GM12878 (cell line): ENCODE measurements around the gene SYNM. TPM values are rescaled to one million over a fixed set of nuclear protein-coding genes. Genes with fewer than 3 reads are reported as not detected.

Experiments
- ATAC-seq: fragments of 200-7000 bp; cut with Tn5 transposase; 3 replicates; pipeline ENCODE4 v1.9.1; 2020; ENCODE audit warnings: mild to moderate bottlenecking, moderate library complexity
- BruUV-seq: library from RNA; stranded (reverse); fragments of 400-500 nt; replicated peaks from 2 replicates; lab custom pipeline; 2021; lab: Mats Ljungman, UMichigan
- CTCF ChIA-PET: fragments of 300-600 bp; sonication (Branson Sonifier 250); formaldehyde crosslinking; extraction: SDS; loops from one replicate; lab custom pipeline; 2021; ENCODE audit warnings: inconsistent platforms; lab: Yijun Ruan, JAX
- POLR2A ChIA-PET: fragments of 350-600 bp; formaldehyde crosslinking; extraction: SDS; loops from one replicate; lab custom pipeline; 2021; ENCODE audit warnings: inconsistent platforms; lab: Charles Lee
- RAD21 ChIA-PET: fragments of 300-600 bp; sonication (Branson Sonifier 250); formaldehyde crosslinking; loops from one replicate; lab custom pipeline; 2023; ENCODE audit warnings: antibody characterized with exemption; ENCODE audit not compliant: unreplicated experiment; lab: Charles Lee
- SMC1A ChIA-PET: fragments of 300-600 bp; sonication (Branson Sonifier 250); formaldehyde crosslinking; loops from one replicate; lab custom pipeline; 2023; ENCODE audit not compliant: unreplicated experiment, uncharacterized antibody; lab: Charles Lee
- DNase-seq: peaks from one replicate; pipeline ENCODE4 v3.0.0-alpha.2; 2011; ENCODE audit warnings: low read depth, low spot score
- FAIRE-seq: peaks from 3 replicates; lab custom pipeline; 2011; peaks lifted over from hg19 to GRCh38; lab: Jason Lieb, UNC
- H2AFZ ChIP-seq: 2 replicates; pipeline ENCODE4 v1.6.0; 2011; ENCODE audit warnings: low read depth, low read length, control low read depth; ENCODE audit not compliant: control insufficient read depth
- H3K27ac ChIP-seq: 2 replicates; pipeline ENCODE4 v1.5.1; 2011; ENCODE audit warnings: control low read depth; ENCODE audit not compliant: control insufficient read depth, insufficient read depth
- H3K27me3 ChIP-seq, 2 experiments: replicated peaks in 1 of 2; 2 replicates each; pipeline versions ENCODE4 v1.6.0 to v1.6.1; 2011; ENCODE audit warnings: low read length in 1 of 2; ENCODE audit not compliant: control insufficient read depth in 2 of 2, insufficient read depth in 2 of 2
- H3K36me3 ChIP-seq, 2 experiments: 2 replicates each; pipeline ENCODE4 v1.5.1; 2011; ENCODE audit warnings: low read length in 1 of 2; ENCODE audit not compliant: control insufficient read depth in 2 of 2, insufficient read depth in 2 of 2
- H3K4me1 ChIP-seq: 2 replicates; pipeline ENCODE4 v1.6.1; 2011; ENCODE audit warnings: mild to moderate bottlenecking, low read length, moderate library complexity, mixed read lengths; ENCODE audit not compliant: control insufficient read depth, insufficient read depth
- H3K4me2 ChIP-seq: 2 replicates; pipeline ENCODE4 v1.6.0; 2011; ENCODE audit warnings: control low read depth; ENCODE audit not compliant: control insufficient read depth, insufficient read depth
- H3K4me3 ChIP-seq: fragments of 200-600 bp; sonication (generic); 2 replicates; pipeline ENCODE4 v1.5.1; 2016
- H3K79me2 ChIP-seq: 2 replicates; pipeline ENCODE4 v1.6.0; 2011; ENCODE audit warnings: low read length; ENCODE audit not compliant: control insufficient read depth, insufficient read depth
- H3K9ac ChIP-seq: 2 replicates; pipeline ENCODE4 v1.8.0; 2011; ENCODE audit warnings: low read length, control low read depth, mixed read lengths; ENCODE audit not compliant: control insufficient read depth, insufficient read depth
- H3K9me3 ChIP-seq: replicated peaks from 3 replicates; pipeline ENCODE4 v1.5.1; 2011; ENCODE audit warnings: mild to moderate bottlenecking, low read length; ENCODE audit not compliant: control insufficient read depth, insufficient read depth
- H4K20me1 ChIP-seq: 2 replicates; pipeline ENCODE4 v1.6.0; 2011; ENCODE audit not compliant: control insufficient read depth, insufficient read depth
- JUNB ChIP-seq: IDR thresholded peaks from 2 replicates; pipeline ENCODE4 v1.6.1; 2016; ENCODE audit warnings: antibody characterized with exemption, mild to moderate bottlenecking
- KLF5 ChIP-seq: fragments of 450-650 bp; IDR thresholded peaks from 2 replicates; pipeline ENCODE4 v1.6.1; 2014; ENCODE audit warnings: mild to moderate bottlenecking; ENCODE audit not compliant: partially characterized antibody
- NRF1 ChIP-seq: conservative IDR thresholded peaks from 2 replicates; pipeline ENCODE4 v1.6.1; 2011; ENCODE audit warnings: mild to moderate bottlenecking, low read depth, low read length, improper control_type of control experiment
- ZNF622 ChIP-seq: fragments of 450-650 bp; IDR thresholded peaks from 2 replicates; pipeline ENCODE4 v1.6.1; 2017; ENCODE audit warnings: mild to moderate bottlenecking, inconsistent platforms
- WGBS: methylation state at CpG from one replicate; pipeline ENCODE4 v1.1.6; 2016; ENCODE audit warnings: low lambda C conversion rate; ENCODE audit not compliant: insufficient replicate concordance, insufficient coverage; ENCODE audit errors: missing lambda C conversion rate; 5-methylcytosine and 5-hydroxymethylcytosine counted together
- in situ Hi-C: fragments of 300-500 bp; cut with MboI; formaldehyde crosslinking; loops from 9 replicates; pipeline ENCODE4 v1.14.3; 2018; ENCODE audit warnings: mixed read lengths
- intact Hi-C: fragments of 100-400 bp; cut with micrococcal nuclease; formaldehyde crosslinking; loops from one replicate; pipeline ENCODE4 v1.14.2; 2022; ENCODE audit not compliant: unreplicated experiment
- polyA plus RNA-seq, 11 experiments: library from polyadenylated mRNA; depleted of rRNA in 4 of 11; unstranded in 6 of 11; stranded (reverse) in 5 of 11; fragments of >200 nt; fragmentation: Nextera tagmentation in 4 of 11; fragmentation: Illumina TruSeq in 1 of 11; extraction: Ambion mirVana in 4 of 11; extraction: Trizol in 1 of 11; gene quantifications; 1 replicate in 1 of 11; 2 replicates in 10 of 11; pipeline versions ENCODE4 v1.2.1 to v1.2.3, GENCODE V29; 2011 to 2016; ENCODE audit warnings: inconsistent platforms in 2 of 11, missing spikeins in 2 of 11, low read depth in 1 of 11
- total RNA-seq, 4 experiments: library from RNA; depleted of rRNA in 3 of 4; stranded (reverse); fragments of >200 nt in 3 of 4; fragmentation: Illumina TruSeq in 1 of 4; extraction: Trizol in 1 of 4; gene quantifications; 2 replicates each; pipeline versions ENCODE4 v1.2.1 to v1.2.3, GENCODE V29; 2013 to 2021
- TF ChIP-seq, protein P1 (sequence below): fragments of 450-650 bp; IDR thresholded peaks from 2 replicates; pipeline ENCODE4 v1.6.1; 2017; ENCODE audit warnings: borderline replicate concordance

Gene SYNM
- total and polyA plus RNA-seq, 10 of the 15 experiments (the other 5 are each of a cell fraction or from before 2014, with no cell fraction given), result 0.05 to 1.1 (median 0.89) TPM; not detected in 1

DNA sequence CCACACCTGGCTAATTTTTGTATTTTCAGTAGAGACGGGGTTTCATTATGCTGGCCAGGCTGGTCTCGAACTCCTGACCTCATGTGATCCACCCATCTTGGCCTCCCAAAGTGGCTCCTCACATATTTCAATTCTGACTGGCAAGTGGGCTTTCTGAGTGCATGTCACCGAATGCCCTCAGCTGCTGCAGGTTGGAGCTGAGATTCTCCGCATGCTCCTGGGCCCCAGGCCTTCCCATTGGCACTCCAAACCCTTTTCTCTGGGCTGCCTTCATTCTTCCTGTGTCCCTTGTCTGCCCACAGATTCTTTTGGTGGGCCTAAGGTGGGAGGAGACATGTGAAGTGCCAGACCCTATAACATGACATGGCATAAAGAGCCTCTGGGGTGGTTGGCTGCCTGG lies 67.3 kb downstream of the SYNM start (continued):
- TF ChIP-seq, protein P1, sequence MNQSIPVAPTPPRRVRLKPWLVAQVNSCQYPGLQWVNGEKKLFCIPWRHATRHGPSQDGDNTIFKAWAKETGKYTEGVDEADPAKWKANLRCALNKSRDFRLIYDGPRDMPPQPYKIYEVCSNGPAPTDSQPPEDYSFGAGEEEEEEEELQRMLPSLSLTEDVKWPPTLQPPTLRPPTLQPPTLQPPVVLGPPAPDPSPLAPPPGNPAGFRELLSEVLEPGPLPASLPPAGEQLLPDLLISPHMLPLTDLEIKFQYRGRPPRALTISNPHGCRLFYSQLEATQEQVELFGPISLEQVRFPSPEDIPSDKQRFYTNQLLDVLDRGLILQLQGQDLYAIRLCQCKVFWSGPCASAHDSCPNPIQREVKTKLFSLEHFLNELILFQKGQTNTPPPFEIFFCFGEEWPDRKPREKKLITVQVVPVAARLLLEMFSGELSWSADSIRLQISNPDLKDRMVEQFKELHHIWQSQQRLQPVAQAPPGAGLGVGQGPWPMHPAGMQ, result no peak
- TF ChIP-seq NRF1, result no peak

DNA sequence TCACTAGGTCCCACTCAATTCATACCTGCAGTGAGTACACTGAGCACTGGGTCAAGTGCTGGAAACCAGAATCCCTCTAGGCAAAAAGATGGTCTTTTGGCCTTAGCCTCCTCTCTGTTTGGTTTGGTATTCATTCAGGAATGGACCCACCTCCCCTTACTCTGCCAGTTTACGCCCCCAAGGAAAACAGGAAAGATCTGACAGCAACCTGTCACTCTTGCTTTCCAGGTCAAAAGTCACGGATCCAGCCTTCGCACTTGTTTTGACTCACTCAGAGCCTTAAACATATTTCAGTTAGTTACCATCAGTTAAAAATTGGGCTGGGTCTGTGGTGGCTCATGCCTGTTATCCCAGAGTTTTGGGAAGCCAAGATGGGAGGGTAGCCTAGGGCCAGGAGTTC lies 68.1 kb downstream of the SYNM start:
- no peak overlapping the region for H2AFZ ChIP-seq
- intact Hi-C loops, result no loop called here
- no peak overlapping the region for H3K4me2 ChIP-seq
- no peak for TF ChIP-seq JUNB
- TF ChIP-seq KLF5, result no peak
- no peak for TF ChIP-seq ZNF622
- TF ChIP-seq, all 136 proteins: peak for 0
- Histone ChIP-seq H4K20me1 (no peaks in the 10 kb centered on the region), H3K36me3 (no peaks in the 10 kb centered on the region), H3K27ac (no peak overlapping the region), H3K9ac (no peak overlapping the region), H3K4me1 (peaks cover 8% of the 10 kb centered on the region; the same call in 1 of the 2 replicates), H3K79me2 (no peaks in the 10 kb centered on the region), H3K27me3 (no peaks in the 10 kb centered on the region), H3K4me3 (no peak overlapping the region), H3K9me3 (no peaks in the 10 kb centered on the region)
- 75% methylated on average over 3 of the region's 3 CpGs for WGBS
- ChIA-PET SMC1A (no interaction called here), RAD21 (no interaction called here), POLR2A (interaction anchor here (0.6 kb wide), 1 partner anchor 10 kb away, joined by 6 read pairs; no protein-coding TSS in a partner anchor), CTCF (interaction anchor here (1.1 kb wide), 1 partner anchor 10 kb away, joined by 3 read pairs; no protein-coding TSS in a partner anchor)
- FAIRE-seq, result no peak
- no peak for DNase-seq
- in situ Hi-C loops, result no loop called here
- BruUV-seq, result no TSS peak
- ATAC-seq, result no peak
